Urothelium cell line (cell line): ENCODE measurements around the gene CCDC27.
A peak's percentile ranks its signal among the peaks of the same experiment; 100 is the strongest.
"Not testable (repeated sequence)": the region's sequence is repeated elsewhere in the genome, so short reads cannot be mapped to it uniquely, and the experiment has no call there.

Experiments used
- DNase-seq: peaks from one replicate; pipeline ENCODE4 v3.0.0; 2011; ENCODE audit warnings: low spot score, mixed read lengths
- FAIRE-seq: peaks from 2 replicates; lab custom pipeline; 2011; peaks lifted over from hg19 to GRCh38; lab: Jason Lieb, UNC

CCDC27 gene

GRCh38 chr1:3735027-3735681 is 17.1 kb upstream of the CCDC27 start:
- FAIRE-seq (no peak), DNase-seq (no peak)

GRCh38 chr1:3735688-3736087 is 16.6 kb upstream of the CCDC27 start:
- FAIRE-seq (no peak), DNase-seq (no peak)

GRCh38 chr1:3736131-3736561 is 16.1 kb upstream of the CCDC27 start:
- FAIRE-seq (no peak), DNase-seq (no peak)

DNA sequence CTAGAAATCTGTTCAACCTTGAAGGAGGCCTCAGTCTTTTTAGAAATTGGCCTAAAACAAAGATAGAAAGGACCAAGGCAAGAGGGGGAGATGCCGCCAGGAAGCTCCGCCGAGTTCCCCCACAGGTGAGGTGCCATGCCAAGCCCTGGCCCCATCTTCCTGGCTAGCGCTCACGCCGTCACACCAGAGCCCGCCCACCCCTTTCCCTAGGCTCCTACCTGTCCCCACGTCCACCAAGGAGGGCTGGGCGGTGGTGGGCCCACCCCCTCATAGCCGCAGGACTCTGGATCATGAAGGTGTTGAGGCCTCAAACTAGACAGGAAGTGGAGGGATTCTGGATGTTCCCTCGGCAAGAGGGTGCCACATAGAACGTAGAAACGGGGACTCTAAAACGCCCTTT is 15.5 kb upstream of the CCDC27 start:
- FAIRE-seq, result no peak
- no peak for DNase-seq

GRCh38 chr1:3738943-3739342 is 13.3 kb upstream of the CCDC27 start:
- DNase-seq (no peak), FAIRE-seq (no peak)

GRCh38 chr1:3740042-3740441 is 12.2 kb upstream of the CCDC27 start:
- DNase-seq, result no peak

DNA sequence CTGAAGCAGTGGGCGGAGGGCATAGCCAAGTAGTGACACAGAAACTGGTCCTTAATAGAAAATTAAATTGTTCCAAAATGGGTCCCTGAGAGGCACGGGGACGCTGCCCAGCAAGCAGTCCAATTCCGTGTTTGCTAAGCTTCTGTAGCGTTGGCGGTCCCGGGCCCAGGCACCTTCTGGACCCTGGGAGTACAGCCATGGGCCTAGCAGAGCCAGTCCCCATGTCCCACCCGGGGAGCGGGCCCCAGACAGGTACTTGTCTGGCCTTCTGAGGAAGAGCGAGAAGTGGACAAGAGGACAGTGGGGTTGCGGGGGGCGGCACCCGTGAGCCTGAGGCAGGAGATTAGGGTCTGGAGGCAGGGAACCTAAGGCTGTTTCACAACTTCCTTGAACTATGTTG is 11.5 kb upstream of the CCDC27 start:
- FAIRE-seq, result no peak
- DNase-seq, result no peak

More at GRCh38 chr1:3740042-3740441, 12.2 kb upstream of the CCDC27 start:
- FAIRE-seq, result no peak

GRCh38 chr1:3741566-3742438 is 10.4 kb upstream of the CCDC27 start:
- no peak for DNase-seq
- FAIRE-seq, result no peak

DNA sequence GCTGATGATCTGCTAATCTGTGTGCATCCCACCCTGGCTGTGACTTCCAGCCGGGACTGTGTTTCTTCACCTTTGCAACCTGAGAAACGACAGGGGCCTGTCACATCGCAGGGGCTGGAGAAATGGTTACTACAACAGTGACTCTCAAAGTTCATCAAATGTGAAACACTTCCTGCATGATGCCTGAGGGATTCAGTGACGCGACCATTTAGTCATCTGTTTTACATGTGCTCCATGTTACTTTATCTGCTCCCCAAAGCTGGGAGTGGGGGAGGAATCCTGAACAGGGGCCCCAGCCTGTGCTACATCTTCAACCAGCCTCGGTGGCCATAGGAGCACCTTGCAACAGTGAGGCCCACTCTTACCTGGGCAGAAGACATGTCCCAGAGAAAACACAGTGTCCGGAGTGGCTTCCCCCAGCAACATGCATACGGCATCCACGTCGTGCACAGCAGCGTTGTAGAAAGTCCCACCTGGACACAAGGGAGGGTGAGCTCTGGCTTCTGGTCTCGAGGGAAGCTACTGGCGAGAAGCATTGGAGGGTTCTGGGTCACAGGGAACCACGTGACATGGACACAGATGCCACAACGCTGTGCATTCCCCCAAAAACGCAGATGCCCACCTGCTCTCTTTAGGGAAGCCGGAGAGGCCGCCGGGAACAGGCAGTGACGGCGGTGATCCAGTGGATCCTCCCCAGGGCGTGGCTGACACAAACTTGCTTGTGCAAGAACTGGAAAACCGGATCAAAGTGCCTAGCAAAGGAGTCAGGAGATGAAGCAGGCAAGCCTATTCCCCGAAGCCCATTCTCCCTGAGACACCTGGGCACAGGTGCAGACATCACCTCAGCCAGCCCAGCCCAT is 9.6 kb upstream of the CCDC27 start:
- FAIRE-seq, result no peak

GRCh38 chr1:3743421-3743820 is 8.8 kb upstream of the CCDC27 start:
- FAIRE-seq (no peak), DNase-seq (no peak)

More for the DNA sequence above, 9.6 kb upstream of the CCDC27 start:
- no peak for DNase-seq

GRCh38 chr1:3743826-3744225 is 8.4 kb upstream of the CCDC27 start:
- DNase-seq, result no peak
- FAIRE-seq, result no peak

DNA sequence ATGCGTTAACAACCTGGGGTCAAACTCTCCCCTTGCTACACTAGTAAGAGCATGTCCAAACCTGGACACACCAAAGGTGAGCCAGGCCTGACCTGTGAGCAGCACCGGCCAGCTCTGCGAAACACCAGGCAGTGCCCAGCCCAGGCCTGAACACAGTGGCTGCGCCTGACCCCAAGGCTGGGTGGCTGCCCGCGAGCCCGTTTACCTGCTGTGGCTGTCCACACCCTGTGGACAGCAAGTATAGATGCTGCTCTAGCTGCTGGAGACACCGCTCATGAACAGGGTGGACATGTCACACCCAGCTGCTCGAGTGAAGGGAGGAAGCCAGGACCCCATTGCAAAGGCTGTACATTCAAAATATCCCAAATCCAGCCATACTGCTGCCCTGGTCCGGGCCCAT is 7.6 kb upstream of the CCDC27 start:
- no peak for FAIRE-seq
- no peak for DNase-seq

GRCh38 chr1:3745071-3745470 is 7.2 kb upstream of the CCDC27 start:
- DNase-seq (no peak), FAIRE-seq (no peak)

DNA sequence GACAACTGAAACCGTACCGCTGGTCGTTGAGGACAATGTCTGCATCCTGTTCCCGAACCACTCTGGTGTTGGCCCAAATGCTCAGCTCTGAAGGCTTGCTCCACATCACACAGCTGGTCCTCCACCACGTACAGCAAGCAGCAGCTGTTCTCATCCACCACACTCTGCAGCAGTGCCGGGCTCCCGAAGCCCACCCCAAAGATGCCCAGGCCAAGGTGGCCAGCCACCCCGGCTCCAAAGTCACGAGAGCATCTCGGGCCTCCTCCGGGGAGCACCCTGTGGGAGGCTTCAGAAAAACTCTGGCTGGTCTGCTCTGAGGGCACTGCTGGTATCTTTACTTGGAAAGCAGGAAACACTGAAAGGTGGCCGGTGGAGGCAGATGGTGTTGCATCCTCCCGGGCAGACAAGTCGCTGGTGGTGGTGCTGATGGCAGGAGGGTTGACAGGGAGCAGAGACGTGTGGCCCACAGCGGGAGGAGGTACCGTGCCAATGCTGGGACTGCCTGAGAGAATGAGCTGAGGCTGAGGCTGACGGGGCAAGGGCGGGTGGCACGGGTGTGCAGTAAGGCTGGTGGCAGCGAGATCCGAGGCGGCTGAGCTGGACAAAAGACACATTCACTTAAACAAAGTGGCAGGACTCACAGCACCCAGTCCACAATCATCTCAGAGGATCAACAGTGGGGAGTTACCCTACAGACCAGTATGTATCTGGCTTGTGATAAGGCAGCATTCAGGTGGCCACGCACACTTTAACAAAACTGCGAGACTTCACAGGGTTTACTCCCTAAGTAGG is 6.5 kb upstream of the CCDC27 start:
- no peak for FAIRE-seq

DNA sequence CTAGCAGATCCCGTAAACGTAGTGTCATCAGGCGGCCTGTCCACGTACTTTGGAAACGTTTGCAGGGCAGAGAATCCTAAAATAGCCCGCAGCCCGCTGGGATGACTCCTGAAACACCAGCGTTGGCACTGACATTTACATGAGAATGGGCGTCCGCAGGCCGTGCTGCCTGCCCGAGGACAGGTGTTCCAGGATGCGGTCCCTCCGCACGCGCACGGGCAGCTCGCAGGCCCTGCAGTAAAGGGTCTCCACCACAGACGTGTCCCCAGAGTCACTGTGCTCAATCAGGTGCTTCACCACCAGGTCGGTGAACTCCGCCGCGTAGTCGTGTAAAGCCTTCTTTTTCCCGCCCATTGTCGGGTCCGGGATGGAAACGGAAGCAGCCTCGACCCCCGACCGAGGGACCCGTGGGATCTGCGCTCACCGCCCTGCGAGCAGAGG is 5.8 kb upstream of the CCDC27 start:
- DNase-seq (no peak), FAIRE-seq (no peak)

More for the DNA sequence above, 6.5 kb upstream of the CCDC27 start:
- no peak for DNase-seq

- DNase-seq, result peak; percentile 73
- no peak for FAIRE-seq
Observed at GRCh38 chr1:3746830-3747521, 5.3 kb upstream of the CCDC27 start.

DNA sequence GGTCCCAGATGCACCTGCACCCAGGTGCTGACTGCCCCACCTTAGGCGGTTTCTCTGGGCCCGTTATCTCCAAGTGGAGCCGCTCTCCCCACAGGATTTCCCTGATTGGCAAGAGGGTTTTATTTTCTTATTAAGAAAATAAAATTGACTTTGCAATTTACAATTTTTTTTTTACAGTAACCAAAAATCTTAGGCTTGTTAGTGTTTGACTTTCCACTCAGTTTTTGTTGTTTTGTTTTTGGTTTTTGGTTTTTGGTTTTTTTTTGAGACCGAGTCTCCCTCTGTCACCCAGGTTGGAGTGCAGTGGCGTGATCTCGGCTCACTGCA is 4.8 kb upstream of the CCDC27 start:
- no peak for FAIRE-seq
- no peak for DNase-seq

GRCh38 chr1:3747903-3748302 is 4.3 kb upstream of the CCDC27 start:
- FAIRE-seq, result no peak
- no peak for DNase-seq

- not testable (repeated sequence) for FAIRE-seq, DNase-seq
Observed at GRCh38 chr1:3748316-3748900, 3.8 kb upstream of the CCDC27 start.

DNA sequence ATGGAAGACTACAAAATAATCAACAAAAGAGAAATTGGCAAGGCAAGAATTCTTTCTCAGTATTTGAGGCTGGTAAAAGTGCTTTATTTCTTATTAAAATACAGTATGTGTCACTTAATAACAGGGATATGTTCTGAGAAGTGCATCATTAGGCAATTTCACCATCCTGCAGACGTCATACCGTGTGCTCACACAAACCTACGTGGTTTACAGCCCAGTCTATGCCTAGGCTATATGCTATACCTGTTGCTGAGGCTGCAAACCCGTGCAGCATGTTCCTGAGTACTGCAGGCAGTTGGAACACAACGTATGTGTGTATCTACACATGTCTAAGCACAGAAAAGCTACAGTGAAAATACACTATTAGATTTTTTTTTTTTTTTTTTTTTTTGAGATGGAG is 2.7 kb upstream of the CCDC27 start:
- DNase-seq (no peak), FAIRE-seq (no peak)
